K562 (cell line): ENCODE data around the gene C19orf12. TPM values are rescaled to one million over a fixed set of nuclear protein-coding genes. Genes with fewer than 3 reads are reported as not detected.
"Not testable (repeated sequence)": the region's sequence is repeated elsewhere in the genome, so short reads cannot be mapped to it uniquely, and the experiment has no call there.

Experiments
- ATAC-seq: fragments of 200-7000 bp; cut with Tn5 transposase; 3 replicates; pipeline ENCODE4 v1.9.1; 2020; ENCODE audit warnings: moderate library complexity
- BruUV-seq: library from RNA; stranded (reverse); fragments of 400-500 nt; replicated peaks from 2 replicates; lab custom pipeline; 2021; lab: Mats Ljungman, UMichigan
- CTCF ChIA-PET: fragments of 300-600 bp; formaldehyde crosslinking; extraction: SDS; loops from one replicate; lab custom pipeline; 2021; ENCODE audit warnings: low intra/inter-chr PET ratio; lab: Yijun Ruan, JAX
- POLR2A ChIA-PET: fragments of 300-600, 350-650 bp; sonication (Branson Sonifier 250); formaldehyde crosslinking; extraction: SDS; loops from one replicate; lab custom pipeline; 2021; ENCODE audit warnings: antibody characterized with exemption, inconsistent platforms; lab: Yijun Ruan, JAX
- DNase-seq, 4 experiments: peaks; one replicate each; pipeline versions ENCODE4 v3.0.0 to v3.0.0-alpha.2; 2011 to 2018; ENCODE audit warnings: low spot score in 3 of 4, mixed read lengths in 3 of 4; ENCODE audit errors: extremely low read depth in 1 of 4
- FAIRE-seq: peaks from 2 replicates; lab custom pipeline; 2011; peaks lifted over from hg19 to GRCh38; lab: Jason Lieb, UNC
- H2AFZ ChIP-seq: 2 replicates; pipeline ENCODE4 v1.6.0; 2011; ENCODE audit warnings: low read depth, low read length, control low read depth, inconsistent platforms
- H3K27ac ChIP-seq: fragments of 200-600 bp; 3 replicates; pipeline ENCODE4 v1.8.0; 2011; ENCODE audit warnings: low read depth, mild to moderate bottlenecking, control low read depth, inconsistent platforms, low read length, moderate library complexity, mixed read lengths; ENCODE audit errors: extremely low read depth
- H3K27me3 ChIP-seq, 2 experiments: fragments of 300-600 bp in 1 of 2; 2 replicates in 1 of 2; 3 replicates in 1 of 2; pipeline versions ENCODE4 v1.6.0 to v1.8.0; 2011; ENCODE audit warnings: inconsistent platforms in 2 of 2, low read length in 2 of 2, mild to moderate bottlenecking in 1 of 2, mixed read lengths in 1 of 2, moderate library complexity in 1 of 2; ENCODE audit not compliant: control insufficient read depth in 2 of 2, insufficient read depth in 2 of 2
- H3K36me3 ChIP-seq: fragments of 300-600 bp; 3 replicates; pipeline ENCODE4 v1.8.0; 2011; ENCODE audit warnings: mild to moderate bottlenecking, low read length, inconsistent platforms; ENCODE audit not compliant: control insufficient read depth, insufficient read depth
- H3K4me1 ChIP-seq, 2 experiments: fragments of 200-600 bp in 1 of 2; replicated peaks in 1 of 2; 2 replicates in 1 of 2; 3 replicates in 1 of 2; pipeline versions ENCODE4 v1.5.1 to v1.8.0; 2011; ENCODE audit warnings: inconsistent platforms in 2 of 2, low read length in 2 of 2, mild to moderate bottlenecking in 1 of 2, mixed read lengths in 1 of 2, moderate library complexity in 1 of 2; ENCODE audit not compliant: control insufficient read depth in 2 of 2, insufficient read depth in 2 of 2
- H3K4me2 ChIP-seq: 2 replicates; pipeline ENCODE4 v1.6.1; 2011; ENCODE audit warnings: low read length, control low read depth, inconsistent platforms, mixed read lengths; ENCODE audit not compliant: insufficient read depth
- H3K4me3 ChIP-seq: fragments of 200-600 bp; sonication (generic), shearing (Covaris generic); 2 replicates; pipeline ENCODE4 v1.5.1; 2016; ENCODE audit warnings: control low read depth, inconsistent platforms
- H3K79me2 ChIP-seq: fragments of 200-600 bp; 3 replicates; pipeline ENCODE4 v1.8.0; 2011; ENCODE audit warnings: low read length, inconsistent platforms; ENCODE audit not compliant: control insufficient read depth, insufficient read depth
- H3K9ac ChIP-seq, 2 experiments: 2 replicates each; pipeline versions ENCODE4 v1.6.0 to v1.6.1; 2011; ENCODE audit warnings: low read depth in 2 of 2, low read length in 2 of 2, control low read depth in 1 of 2, inconsistent platforms in 1 of 2, mild to moderate bottlenecking in 1 of 2, mixed read lengths in 1 of 2; ENCODE audit not compliant: insufficient read depth in 1 of 2
- H3K9me1 ChIP-seq: one replicate; pipeline ENCODE4 v1.6.0; 2011; ENCODE audit warnings: inconsistent platforms, mild to moderate bottlenecking, low read length, moderate library complexity; ENCODE audit not compliant: control insufficient read depth, insufficient read depth
- H3K9me3 ChIP-seq: replicated peaks from 2 replicates; pipeline ENCODE4 v1.5.1; 2011; ENCODE audit warnings: low read depth, low read length, inconsistent platforms; ENCODE audit not compliant: control insufficient read depth, insufficient read depth
- H4K20me1 ChIP-seq: replicated peaks from 2 replicates; pipeline ENCODE4 v1.6.1; 2011; ENCODE audit warnings: low read length, inconsistent platforms, mixed read lengths; ENCODE audit not compliant: control insufficient read depth, insufficient read depth
- ZNF146 ChIP-seq: IDR thresholded peaks from one replicate; pipeline ENCODE4 v1.6.1; 2018; ENCODE audit warnings: missing compliant biosample characterization; ENCODE audit not compliant: unreplicated experiment
- WGBS: fragments of 100-300 bp; shearing (Covaris generic); methylation state at CpG from one replicate; pipeline ENCODE4 v1.1.6; 2016; ENCODE audit warnings: low coverage, mixed read lengths; ENCODE audit not compliant: insufficient coverage; ENCODE audit errors: missing lambda C conversion rate; 5-methylcytosine and 5-hydroxymethylcytosine counted together
- in situ Hi-C: fragments of 300-500 bp; cut with MboI; formaldehyde crosslinking; loops from 4 replicates; pipeline ENCODE4 v1.15.0; 2018; ENCODE audit warnings: inconsistent platforms, mixed read lengths
- intact Hi-C: fragments of 100-400 bp; cut with micrococcal nuclease; formaldehyde crosslinking; loops from 2 replicates; pipeline ENCODE4 v1.14.2; 2022
- polyA plus RNA-seq, 8 experiments: library from polyadenylated mRNA; depleted of rRNA in 4 of 8; stranded (reverse) in 5 of 8; unstranded in 3 of 8; fragments of >200 nt; fragmentation: Nextera tagmentation in 2 of 8; fragmentation: Illumina TruSeq in 1 of 8; extraction: Ambion mirVana in 2 of 8; extraction: Trizol in 1 of 8; gene quantifications; 2 replicates each; pipeline versions ENCODE4 v1.2.1 to v1.2.3, GENCODE V29; 2011 to 2014; ENCODE audit warnings: inconsistent platforms in 1 of 8, missing spikeins in 1 of 8
- total RNA-seq, 7 experiments: library from RNA; depleted of rRNA in 6 of 7; stranded (reverse); fragments of >200 nt in 6 of 7; fragmentation: Illumina TruSeq in 2 of 7; extraction: Trizol in 2 of 7; gene quantifications; 2 replicates each; pipeline versions ENCODE4 v1.2.1 to v1.2.3, GENCODE V29; 2011 to 2021; ENCODE audit warnings: low replicate concordance in 1 of 7
- TF ChIP-seq, protein P1 (sequence below): IDR thresholded peaks from 2 replicates; pipeline ENCODE4 v1.6.1; 2016; ENCODE audit warnings: missing genetic modification characterization, missing compliant biosample characterization
- TF ChIP-seq, protein P2 (sequence below): fragments of 200-400 bp; formaldehyde crosslinking; IDR thresholded peaks from 2 replicates; pipeline ENCODE4 v1.6.1; 2017; ENCODE audit warnings: mild to moderate bottlenecking, low read depth, low read length, moderate library complexity
- TF ChIP-seq, protein P3 (sequence below): fragments of 250-450 bp; sonication (Bioruptor Pico); IDR thresholded peaks from 2 replicates; pipeline ENCODE4 v1.8.0; 2022; ENCODE audit warnings: inconsistent platforms, mild to moderate bottlenecking, moderate library complexity, borderline replicate concordance
- TF ChIP-seq, protein P4 (sequence below): fragments of 450-650 bp; conservative IDR thresholded peaks from 2 replicates; pipeline ENCODE4 v1.6.1; 2016; ENCODE audit warnings: missing genetic modification characterization, low read depth, mild to moderate bottlenecking, control low read depth, missing compliant biosample characterization

C19orf12 gene
- total and polyA plus RNA-seq, 9 of the 15 experiments (the other 6 are each of a cell fraction or from before 2014, with no cell fraction given) = 1.9 to 14.5 (median 10.2) TPM

DNA sequence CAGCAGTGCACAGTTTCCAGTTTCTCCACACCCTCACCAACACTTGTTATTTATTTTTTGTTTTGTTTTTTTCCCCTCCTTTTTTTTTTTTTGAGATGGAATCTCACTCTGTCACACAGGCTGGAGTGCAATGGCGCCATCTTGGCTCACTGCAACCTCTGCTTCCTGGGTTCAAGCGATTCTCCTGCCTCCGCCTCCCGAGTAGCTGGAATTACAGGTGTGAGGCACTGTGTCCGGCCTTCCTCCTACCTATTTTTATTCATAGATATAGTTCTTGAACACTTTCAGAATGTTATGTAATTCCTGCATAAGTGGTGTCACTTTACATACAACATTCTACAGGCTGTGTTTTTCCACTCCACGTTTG lies 44.1 kb downstream of the C19orf12 start:
- H2AFZ ChIP-seq = peak overlapping the region; percentile 78
- not testable (repeated sequence) for ATAC-seq
- 58% methylated on average over 6 of the region's 6 CpGs for WGBS
- H3K36me3 ChIP-seq = peaks cover 41% of the 10 kb centered on the region; the same call in 2 of the 3 replicates
- H3K4me2 ChIP-seq = peak overlapping the region; percentile 67
- TF ChIP-seq, protein P1, sequence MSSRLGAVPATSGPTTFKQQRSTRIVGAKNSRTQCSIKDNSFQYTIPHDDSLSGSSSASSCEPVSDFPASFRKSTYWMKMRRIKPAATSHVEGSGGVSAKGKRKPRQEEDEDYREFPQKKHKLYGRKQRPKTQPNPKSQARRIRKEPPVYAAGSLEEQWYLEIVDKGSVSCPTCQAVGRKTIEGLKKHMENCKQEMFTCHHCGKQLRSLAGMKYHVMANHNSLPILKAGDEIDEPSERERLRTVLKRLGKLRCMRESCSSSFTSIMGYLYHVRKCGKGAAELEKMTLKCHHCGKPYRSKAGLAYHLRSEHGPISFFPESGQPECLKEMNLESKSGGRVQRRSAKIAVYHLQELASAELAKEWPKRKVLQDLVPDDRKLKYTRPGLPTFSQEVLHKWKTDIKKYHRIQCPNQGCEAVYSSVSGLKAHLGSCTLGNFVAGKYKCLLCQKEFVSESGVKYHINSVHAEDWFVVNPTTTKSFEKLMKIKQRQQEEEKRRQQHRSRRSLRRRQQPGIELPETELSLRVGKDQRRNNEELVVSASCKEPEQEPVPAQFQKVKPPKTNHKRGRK = 0 out of 2 replicates have a peak, but pooled peaks have one; percentile 48
- TF ChIP-seq, all 486 proteins: peak for 1; not testable (repeated sequence) for 485
- BruUV-seq, H3K9me1 ChIP-seq, DNase-seq, H4K20me1 ChIP-seq, H3K27me3 ChIP-seq, FAIRE-seq, H3K4me3 ChIP-seq, H3K9me3 ChIP-seq, CTCF ChIA-PET, in situ Hi-C loops, H3K9ac ChIP-seq: not testable (repeated sequence)
- intact Hi-C loops = loop anchor here (2.0 kb wide), 1 partner anchor 18 kb away; no protein-coding TSS in a partner anchor
- Histone ChIP-seq H3K4me1 (peaks cover 28 to 59% of the 10 kb centered on the region in 2 experiments), H3K79me2 (peaks cover 65% of the 10 kb centered on the region), H3K27ac (peak overlapping the region; percentile 53; the same call in 2 of the 3 replicates)
- POLR2A ChIA-PET = interaction anchor here (1.5 to 2.1 kb wide), 3 partner anchors 8 to 11 kb away, joined by 3 to 13 read pairs (median 3); no protein-coding TSS in a partner anchor

DNA sequence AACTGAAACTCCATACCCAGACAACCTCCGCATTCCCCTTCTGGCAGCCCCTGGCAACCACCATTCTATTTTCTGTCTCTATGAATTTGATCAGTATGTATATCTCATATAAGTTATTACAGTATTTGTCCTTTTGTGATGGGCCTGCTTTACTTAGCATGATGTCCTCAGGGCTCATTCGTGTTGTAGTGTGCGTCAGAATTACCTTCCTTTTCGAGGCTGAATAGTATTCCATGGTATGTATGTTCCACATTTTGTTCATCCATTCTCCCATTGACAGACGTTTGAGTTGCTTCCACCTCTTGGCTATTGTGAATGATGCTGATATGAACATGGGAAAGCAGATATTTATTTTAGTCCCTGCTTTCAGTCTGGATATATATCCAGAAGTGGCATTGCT lies 44.8 kb downstream of the C19orf12 start:
- H3K9me3 ChIP-seq = no peaks in the 10 kb centered on the region
- no peak overlapping the region for H3K4me2 ChIP-seq
- H4K20me1 ChIP-seq = peaks cover 4% of the 10 kb centered on the region; the same call in 1 of the 2 replicates
- FAIRE-seq (no peak), DNase-seq (no peak), ATAC-seq (no peak)
- H3K36me3 ChIP-seq = peaks cover 34% of the 10 kb centered on the region; the same call in 2 of the 3 replicates
- ChIA-PET CTCF (no interaction called here), POLR2A (no interaction called here)
- H3K4me3 ChIP-seq = no peak overlapping the region
- H3K4me1 ChIP-seq = peaks cover 32 to 67% of the 10 kb centered on the region in 2 experiments
- intact Hi-C loops = loop anchor here (2.0 kb wide), 1 partner anchor 19 kb away; no protein-coding TSS in a partner anchor
- BruUV-seq = no TSS peak
- 87% methylated on average over 5 of the region's 5 CpGs for WGBS
- no peak overlapping the region for H3K9ac ChIP-seq
- peaks cover 72% of the 10 kb centered on the region for H3K79me2 ChIP-seq
- in situ Hi-C loops = no loop called here
- H3K9me1 ChIP-seq = no peaks in the 10 kb centered on the region
- no peak overlapping the region for H3K27ac ChIP-seq
- no peaks in the 10 kb centered on the region for H3K27me3 ChIP-seq
- no peak overlapping the region for H2AFZ ChIP-seq
- TF ChIP-seq, protein P2, sequence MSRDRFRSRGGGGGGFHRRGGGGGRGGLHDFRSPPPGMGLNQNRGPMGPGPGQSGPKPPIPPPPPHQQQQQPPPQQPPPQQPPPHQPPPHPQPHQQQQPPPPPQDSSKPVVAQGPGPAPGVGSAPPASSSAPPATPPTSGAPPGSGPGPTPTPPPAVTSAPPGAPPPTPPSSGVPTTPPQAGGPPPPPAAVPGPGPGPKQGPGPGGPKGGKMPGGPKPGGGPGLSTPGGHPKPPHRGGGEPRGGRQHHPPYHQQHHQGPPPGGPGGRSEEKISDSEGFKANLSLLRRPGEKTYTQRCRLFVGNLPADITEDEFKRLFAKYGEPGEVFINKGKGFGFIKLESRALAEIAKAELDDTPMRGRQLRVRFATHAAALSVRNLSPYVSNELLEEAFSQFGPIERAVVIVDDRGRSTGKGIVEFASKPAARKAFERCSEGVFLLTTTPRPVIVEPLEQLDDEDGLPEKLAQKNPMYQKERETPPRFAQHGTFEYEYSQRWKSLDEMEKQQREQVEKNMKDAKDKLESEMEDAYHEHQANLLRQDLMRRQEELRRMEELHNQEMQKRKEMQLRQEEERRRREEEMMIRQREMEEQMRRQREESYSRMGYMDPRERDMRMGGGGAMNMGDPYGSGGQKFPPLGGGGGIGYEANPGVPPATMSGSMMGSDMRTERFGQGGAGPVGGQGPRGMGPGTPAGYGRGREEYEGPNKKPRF = no peak
- TF ChIP-seq, protein P3, sequence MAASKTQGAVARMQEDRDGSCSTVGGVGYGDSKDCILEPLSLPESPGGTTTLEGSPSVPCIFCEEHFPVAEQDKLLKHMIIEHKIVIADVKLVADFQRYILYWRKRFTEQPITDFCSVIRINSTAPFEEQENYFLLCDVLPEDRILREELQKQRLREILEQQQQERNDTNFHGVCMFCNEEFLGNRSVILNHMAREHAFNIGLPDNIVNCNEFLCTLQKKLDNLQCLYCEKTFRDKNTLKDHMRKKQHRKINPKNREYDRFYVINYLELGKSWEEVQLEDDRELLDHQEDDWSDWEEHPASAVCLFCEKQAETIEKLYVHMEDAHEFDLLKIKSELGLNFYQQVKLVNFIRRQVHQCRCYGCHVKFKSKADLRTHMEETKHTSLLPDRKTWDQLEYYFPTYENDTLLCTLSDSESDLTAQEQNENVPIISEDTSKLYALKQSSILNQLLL (CRISPR knock-in tag) = no peak
- TF ChIP-seq, protein P4, sequence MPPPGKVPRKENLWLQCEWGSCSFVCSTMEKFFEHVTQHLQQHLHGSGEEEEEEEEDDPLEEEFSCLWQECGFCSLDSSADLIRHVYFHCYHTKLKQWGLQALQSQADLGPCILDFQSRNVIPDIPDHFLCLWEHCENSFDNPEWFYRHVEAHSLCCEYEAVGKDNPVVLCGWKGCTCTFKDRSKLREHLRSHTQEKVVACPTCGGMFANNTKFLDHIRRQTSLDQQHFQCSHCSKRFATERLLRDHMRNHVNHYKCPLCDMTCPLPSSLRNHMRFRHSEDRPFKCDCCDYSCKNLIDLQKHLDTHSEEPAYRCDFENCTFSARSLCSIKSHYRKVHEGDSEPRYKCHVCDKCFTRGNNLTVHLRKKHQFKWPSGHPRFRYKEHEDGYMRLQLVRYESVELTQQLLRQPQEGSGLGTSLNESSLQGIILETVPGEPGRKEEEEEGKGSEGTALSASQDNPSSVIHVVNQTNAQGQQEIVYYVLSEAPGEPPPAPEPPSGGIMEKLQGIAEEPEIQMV (tag) = no peak
- peak; percentile 58 for TF ChIP-seq ZNF146 (CRISPR knock-in tag)
